ENCODE measurements around the gene AFMID. TPM values are rescaled to one million over a fixed set of nuclear protein-coding genes. Genes with fewer than 3 reads are reported as not detected.

The AFMID gene
- total and polyA plus RNA-seq, 2 of the 8 experiments (the other 6 are each of a cell fraction or from before 2014, with no cell fraction given) = 49.0 to 53.0 TPM

DNA sequence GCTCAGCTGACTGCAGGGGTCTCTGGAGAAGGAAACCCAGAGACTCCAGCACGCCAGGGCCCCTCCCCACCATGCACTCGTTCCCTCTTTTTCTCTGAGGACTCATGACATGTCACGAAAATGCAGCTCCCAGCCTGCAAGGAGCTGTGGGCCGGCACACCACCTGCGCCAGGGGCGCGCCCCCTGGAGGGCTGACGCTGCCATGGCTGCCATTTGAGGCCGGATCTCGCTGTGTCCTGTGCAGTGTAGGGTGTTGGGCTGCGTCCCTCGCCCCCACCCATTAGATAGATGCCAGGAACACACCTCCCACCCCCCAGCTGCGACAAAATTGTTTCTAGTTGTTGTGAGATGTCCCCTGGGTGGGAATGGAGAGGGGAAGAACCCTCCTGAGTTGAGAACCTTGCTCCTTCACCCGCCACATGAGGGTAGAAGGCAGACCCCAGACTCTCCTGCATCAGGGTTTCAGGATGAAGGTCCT is 10.6 kb upstream of the AFMID start:
- H3K4ac ChIP-seq (replicated peaks; ENCODE audit: insufficient read length, low read depth, low read length) = no peak overlapping the region
- no peak overlapping the region for H2BK20ac ChIP-seq (ENCODE audit: low read length)
- H3K23me2 ChIP-seq (ENCODE audit: low read depth, low read length) = no peaks in the 10 kb centered on the region
- H4K8ac ChIP-seq (ENCODE audit: extremely low read depth, insufficient read depth, low read length) = peak overlapping the region; percentile 45; the same call in 1 of the 2 replicates
- CTCF ChIA-PET (ENCODE audit: partially characterized antibody) = interaction anchor here (0.5 to 10.0 kb wide), 29 partner anchors 9 to 236 kb away, joined by 3 to 87 read pairs (median 7); partner anchors contain the start of genes AFMID, TK1 and TMEM235
- H3K36me3 ChIP-seq (ENCODE audit: control insufficient read depth in 2 of 4, insufficient read depth in 4 of 4, low read length in 3 of 4) = peaks cover 16 to 67% (median 36%) of the 10 kb centered on the region in 4 experiments
- no peaks in the 10 kb centered on the region for H3K79me2 ChIP-seq (ENCODE audit: control insufficient read depth in 1 of 2, insufficient read depth in 2 of 2, low read length in 2 of 2)
- no peak overlapping the region for H2BK120ac ChIP-seq (replicated peaks; ENCODE audit: low read depth, low read length)
- H2BK15ac ChIP-seq (ENCODE audit: low read length) = no peak overlapping the region
- H3K27ac ChIP-seq (ENCODE audit: low read depth, low read length) = no peak overlapping the region
- H3K27me3 ChIP-seq (replicated peaks in 1 of 4; ENCODE audit: control insufficient read depth in 3 of 4, extremely low read depth in 1 of 4, insufficient read depth in 3 of 4, low read length in 3 of 4) = no peaks in the 10 kb centered on the region
- H4K20me1 ChIP-seq (replicated peaks in 1 of 2; ENCODE audit: control insufficient read depth in 1 of 2, insufficient read depth in 2 of 2, low read length in 2 of 2) = peaks cover 8 to 17% of the 10 kb centered on the region in 2 experiments
- no peak overlapping the region for H2AK5ac ChIP-seq (ENCODE audit: low read depth, low read length)
- no peak overlapping the region for H4K5ac ChIP-seq (ENCODE audit: insufficient read length, low read depth, low read length)
- no peak overlapping the region for H3K23ac ChIP-seq (ENCODE audit: insufficient read length)
- DNase-seq (ENCODE audit: low read depth in 1 of 2, low spot score in 2 of 2) (peak in 1 of 2 experiments; percentile 92), FAIRE-seq (no peak)
- H3K56ac ChIP-seq (replicated peaks; ENCODE audit: insufficient read length, low read depth, low read length) = no peak overlapping the region
- 42% methylated on average over 13 of the region's 14 CpGs; no CpG with 5 or more reads in 1 of the 2 experiments for WGBS, 2 experiments (ENCODE audit: extremely low coverage in 1 of 2, insufficient coverage in 1 of 2, insufficient read length in 1 of 2, insufficient replicate concordance in 2 of 2, low coverage in 1 of 2, low lambda C conversion rate in 2 of 2, missing lambda C conversion rate in 1 of 2)
- no peak overlapping the region for H2AFZ ChIP-seq (ENCODE audit: low read length)
- no peaks in the 10 kb centered on the region for H3K79me1 ChIP-seq (ENCODE audit: low read depth, low read length)
- no peak overlapping the region for H3K14ac ChIP-seq (ENCODE audit: insufficient read length)
- H3K18ac ChIP-seq (ENCODE audit: extremely low read depth, low read length) = no peak overlapping the region
- POLR2A ChIA-PET (ENCODE audit: partially characterized antibody) = interaction anchor here (0.6 to 10.2 kb wide), 8 partner anchors 8 to 75 kb away, joined by 3 to 131 read pairs (median 4); partner anchors contain the start of genes AFMID and TK1
- H3K4me2 ChIP-seq (ENCODE audit: insufficient read depth in 1 of 2, low read depth in 2 of 2, low read length in 2 of 2) = no peak overlapping the region
- H3K4me3 ChIP-seq (ENCODE audit: extremely low read depth in 1 of 4, insufficient read depth in 2 of 4, low read depth in 3 of 4, low read length in 4 of 4) = no peak overlapping the region
- no peak overlapping the region for H4K91ac ChIP-seq (replicated peaks; ENCODE audit: insufficient read length, low read length)
- H3K4me1 ChIP-seq (replicated peaks in 1 of 4; ENCODE audit: control insufficient read depth in 3 of 4, insufficient read depth in 4 of 4, low read length in 3 of 4) = peaks cover 5 to 17% (median 7%) of the 10 kb centered on the region in 4 experiments
- H2BK12ac ChIP-seq (ENCODE audit: low read depth, low read length) = no peak overlapping the region
- H2BK5ac ChIP-seq (ENCODE audit: low read depth, low read length) = no peak overlapping the region
- H3K9me3 ChIP-seq (ENCODE audit: insufficient read depth in 2 of 2, low read depth in 1 of 2, low read length in 1 of 2) = no peaks in the 10 kb centered on the region
- no peak overlapping the region for H3K9ac ChIP-seq (replicated peaks in 1 of 4; ENCODE audit: extremely low read depth in 1 of 4, low read depth in 3 of 4, low read length in 3 of 4)
- TF ChIP-seq RNF2 (IDR thresholded peaks at IDR 0.05; ENCODE audit: borderline replicate concordance, low read depth, low read length, missing control alignments, poor library complexity, severe bottlenecking) (no peak), JUN (IDR thresholded peaks at IDR 0.05; ENCODE audit: low read depth, low read length) (no peak), TBP (IDR thresholded peaks at IDR 0.05; ENCODE audit: low read depth, low read length) (no peak), ASH2L (IDR thresholded peaks at IDR 0.05; ENCODE audit: low read length) (no peak), TEAD4 (IDR thresholded peaks at IDR 0.05; ENCODE audit: low read depth, low read length) (no peak), TCF12 (IDR thresholded peaks at IDR 0.05; ENCODE audit: low read depth, low read length) (peak; percentile 32; the same call in 1 of the 2 replicates), MAFK (IDR thresholded peaks at IDR 0.05; ENCODE audit: low read depth, low read length) (no peak), POU5F1 (IDR thresholded peaks at IDR 0.05; ENCODE audit: low read depth, low read length) (no peak), JUND (IDR thresholded peaks at IDR 0.05; ENCODE audit: low read length) (no peak), SIX5 (IDR thresholded peaks at IDR 0.05; ENCODE audit: low read depth, low read length) (no peak), CREB1 (IDR thresholded peaks at IDR 0.05) (peak; percentile 70), SRF (IDR thresholded peaks at IDR 0.05; ENCODE audit: low read depth, low read length) (no peak), CBX5 (IDR thresholded peaks at IDR 0.05; ENCODE audit: low read depth, low read length) (no peak)
- TF ChIP-seq, protein P1, sequence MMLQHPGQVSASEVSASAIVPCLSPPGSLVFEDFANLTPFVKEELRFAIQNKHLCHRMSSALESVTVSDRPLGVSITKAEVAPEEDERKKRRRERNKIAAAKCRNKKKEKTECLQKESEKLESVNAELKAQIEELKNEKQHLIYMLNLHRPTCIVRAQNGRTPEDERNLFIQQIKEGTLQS (IDR thresholded peaks at IDR 0.05; ENCODE audit: insufficient read depth, low read depth, low read length) = no peak

All from H1 (cell line).